Measurements from ENCODE around the gene SORT1.

Gene SORT1

GRCh38 chr1:109356915-109357314 lies 40.8 kb downstream of the SORT1 start:
- peaks cover 30% of the 10 kb centered on the region for H3K27me3 Mint-ChIP-seq (ENCODE audit: low read depth)
- DNase-seq (ENCODE audit: low spot score), result no peak
- H3K4me1 Mint-ChIP-seq (ENCODE audit: low read depth), result peaks cover 8% of the 10 kb centered on the region
- no peaks in the 10 kb centered on the region for H3K36me3 Mint-ChIP-seq (ENCODE audit: low read depth)
- H3K4me3 Mint-ChIP-seq, result no peak overlapping the region
- H3K9me3 Mint-ChIP-seq, result no peaks in the 10 kb centered on the region
- no peak overlapping the region for H3K27ac Mint-ChIP-seq

GRCh38 chr1:109356505-109356904 lies 41.2 kb downstream of the SORT1 start:
- Mint-ChIP-seq H3K27me3 (ENCODE audit: low read depth) (peaks cover 32% of the 10 kb centered on the region), H3K4me1 (ENCODE audit: low read depth) (peaks cover 8% of the 10 kb centered on the region), H3K27ac (no peak overlapping the region), H3K9me3 (no peaks in the 10 kb centered on the region), H3K4me3 (no peak overlapping the region), H3K36me3 (ENCODE audit: low read depth) (no peaks in the 10 kb centered on the region)
- DNase-seq (ENCODE audit: low spot score), result no peak

GRCh38 chr1:109354929-109355328 lies 42.8 kb downstream of the SORT1 start:
- no peak overlapping the region for H3K4me3 Mint-ChIP-seq
- no peak overlapping the region for H3K27ac Mint-ChIP-seq
- peaks cover 8% of the 10 kb centered on the region for H3K4me1 Mint-ChIP-seq (ENCODE audit: low read depth)
- H3K27me3 Mint-ChIP-seq (ENCODE audit: low read depth), result peaks cover 29% of the 10 kb centered on the region
- H3K36me3 Mint-ChIP-seq (ENCODE audit: low read depth), result no peaks in the 10 kb centered on the region
- no peak for DNase-seq (ENCODE audit: low spot score)
- H3K9me3 Mint-ChIP-seq, result no peaks in the 10 kb centered on the region

- peaks cover 27% of the 10 kb centered on the region for H3K27me3 Mint-ChIP-seq (ENCODE audit: low read depth)
- no peak for DNase-seq (ENCODE audit: low spot score)
- H3K4me3 Mint-ChIP-seq, result no peak overlapping the region
- no peaks in the 10 kb centered on the region for H3K36me3 Mint-ChIP-seq (ENCODE audit: low read depth)
- no peak overlapping the region for H3K27ac Mint-ChIP-seq
- H3K4me1 Mint-ChIP-seq (ENCODE audit: low read depth), result peaks cover 8% of the 10 kb centered on the region
- H3K9me3 Mint-ChIP-seq, result no peaks in the 10 kb centered on the region
These were observed 46.3 kb downstream of the SORT1 start for GRCh38 chr1:109351457-109351856.

- H3K4me3 Mint-ChIP-seq, result no peak overlapping the region
- H3K9me3 Mint-ChIP-seq, result no peaks in the 10 kb centered on the region
- H3K4me1 Mint-ChIP-seq (ENCODE audit: low read depth), result peaks cover 8% of the 10 kb centered on the region
- H3K27ac Mint-ChIP-seq, result no peak overlapping the region
- DNase-seq (ENCODE audit: low spot score), result no peak
- no peaks in the 10 kb centered on the region for H3K36me3 Mint-ChIP-seq (ENCODE audit: low read depth)
- peaks cover 27% of the 10 kb centered on the region for H3K27me3 Mint-ChIP-seq (ENCODE audit: low read depth)
These were observed 47.1 kb downstream of the SORT1 start for GRCh38 chr1:109350655-109351054.

GRCh38 chr1:109350182-109350581 lies 47.5 kb downstream of the SORT1 start:
- Mint-ChIP-seq H3K27ac (no peak overlapping the region), H3K9me3 (no peaks in the 10 kb centered on the region), H3K4me1 (ENCODE audit: low read depth) (peaks cover 8% of the 10 kb centered on the region), H3K36me3 (ENCODE audit: low read depth) (no peaks in the 10 kb centered on the region), H3K4me3 (no peak overlapping the region), H3K27me3 (ENCODE audit: low read depth) (peaks cover 27% of the 10 kb centered on the region)
- DNase-seq (ENCODE audit: low spot score), result no peak

- no peaks in the 10 kb centered on the region for H3K4me1 Mint-ChIP-seq (ENCODE audit: low read depth)
- no peak for DNase-seq (ENCODE audit: low spot score)
- no peak overlapping the region for H3K27ac Mint-ChIP-seq
- no peaks in the 10 kb centered on the region for H3K9me3 Mint-ChIP-seq
- no peak overlapping the region for H3K4me3 Mint-ChIP-seq
- peaks cover 30% of the 10 kb centered on the region for H3K27me3 Mint-ChIP-seq (ENCODE audit: low read depth)
- no peaks in the 10 kb centered on the region for H3K36me3 Mint-ChIP-seq (ENCODE audit: low read depth)
These were observed 50.2 kb downstream of the SORT1 start for GRCh38 chr1:109347511-109347910.

- H3K27me3 Mint-ChIP-seq (ENCODE audit: low read depth), result peaks cover 20% of the 10 kb centered on the region
- no peak overlapping the region for H3K4me3 Mint-ChIP-seq
- no peaks in the 10 kb centered on the region for H3K36me3 Mint-ChIP-seq (ENCODE audit: low read depth)
- DNase-seq (ENCODE audit: low spot score), result no peak
- no peak overlapping the region for H3K27ac Mint-ChIP-seq
- no peaks in the 10 kb centered on the region for H3K9me3 Mint-ChIP-seq
- H3K4me1 Mint-ChIP-seq (ENCODE audit: low read depth), result no peaks in the 10 kb centered on the region
These were observed 55.5 kb downstream of the SORT1 start for GRCh38 chr1:109341944-109342930.

GRCh38 chr1:109338608-109339007 lies 59.1 kb downstream of the SORT1 start:
- H3K27ac Mint-ChIP-seq, result no peak overlapping the region
- H3K4me3 Mint-ChIP-seq, result no peak overlapping the region
- no peaks in the 10 kb centered on the region for H3K9me3 Mint-ChIP-seq
- peaks cover 8% of the 10 kb centered on the region for H3K27me3 Mint-ChIP-seq (ENCODE audit: low read depth)
- no peaks in the 10 kb centered on the region for H3K36me3 Mint-ChIP-seq (ENCODE audit: low read depth)
- H3K4me1 Mint-ChIP-seq (ENCODE audit: low read depth), result no peaks in the 10 kb centered on the region
- DNase-seq (ENCODE audit: low spot score), result no peak

GRCh38 chr1:109338091-109338490 lies 59.6 kb downstream of the SORT1 start:
- no peak overlapping the region for H3K4me3 Mint-ChIP-seq
- peaks cover 5% of the 10 kb centered on the region for H3K27me3 Mint-ChIP-seq (ENCODE audit: low read depth)
- no peaks in the 10 kb centered on the region for H3K9me3 Mint-ChIP-seq
- no peak for DNase-seq (ENCODE audit: low spot score)
- H3K36me3 Mint-ChIP-seq (ENCODE audit: low read depth), result no peaks in the 10 kb centered on the region
- H3K27ac Mint-ChIP-seq, result no peak overlapping the region
- no peaks in the 10 kb centered on the region for H3K4me1 Mint-ChIP-seq (ENCODE audit: low read depth)

GRCh38 chr1:109335091-109335490 lies 62.6 kb downstream of the SORT1 start:
- Mint-ChIP-seq H3K27me3 (ENCODE audit: low read depth) (peaks cover 14% of the 10 kb centered on the region), H3K4me1 (ENCODE audit: low read depth) (no peaks in the 10 kb centered on the region), H3K27ac (no peak overlapping the region), H3K9me3 (peaks cover 25% of the 10 kb centered on the region), H3K36me3 (ENCODE audit: low read depth) (peaks cover 7% of the 10 kb centered on the region), H3K4me3 (no peak overlapping the region)
- DNase-seq (ENCODE audit: low spot score), result no peak

GRCh38 chr1:109331113-109331512 lies 66.6 kb downstream of the SORT1 start:
- Mint-ChIP-seq H3K27me3 (ENCODE audit: low read depth) (peaks cover 14% of the 10 kb centered on the region), H3K27ac (no peak overlapping the region), H3K4me3 (no peak overlapping the region), H3K36me3 (ENCODE audit: low read depth) (peaks cover 7% of the 10 kb centered on the region), H3K4me1 (ENCODE audit: low read depth) (no peaks in the 10 kb centered on the region), H3K9me3 (peaks cover 29% of the 10 kb centered on the region)
- DNase-seq (ENCODE audit: low spot score), result no peak

GRCh38 chr1:109327285-109327684 lies 70.4 kb downstream of the SORT1 start:
- no peak overlapping the region for H3K4me3 Mint-ChIP-seq
- H3K9me3 Mint-ChIP-seq, result peaks cover 25% of the 10 kb centered on the region
- H3K4me1 Mint-ChIP-seq (ENCODE audit: low read depth), result no peaks in the 10 kb centered on the region
- H3K36me3 Mint-ChIP-seq (ENCODE audit: low read depth), result peaks cover 7% of the 10 kb centered on the region
- no peak overlapping the region for H3K27ac Mint-ChIP-seq
- H3K27me3 Mint-ChIP-seq (ENCODE audit: low read depth), result peaks cover 16% of the 10 kb centered on the region
- no peak for DNase-seq (ENCODE audit: low spot score)

GRCh38 chr1:109322974-109323373 lies 74.7 kb downstream of the SORT1 start:
- H3K36me3 Mint-ChIP-seq (ENCODE audit: low read depth), result no peaks in the 10 kb centered on the region
- no peak overlapping the region for H3K4me3 Mint-ChIP-seq
- DNase-seq (ENCODE audit: low spot score), result no peak
- H3K27me3 Mint-ChIP-seq (ENCODE audit: low read depth), result peaks cover 10% of the 10 kb centered on the region
- H3K27ac Mint-ChIP-seq, result no peak overlapping the region
- no peaks in the 10 kb centered on the region for H3K4me1 Mint-ChIP-seq (ENCODE audit: low read depth)
- no peaks in the 10 kb centered on the region for H3K9me3 Mint-ChIP-seq
